ENCODE results near the gene NUDT1. TPM values are rescaled to one million over a fixed set of nuclear protein-coding genes. Genes with fewer than 3 reads are reported as not detected.

NUDT1 gene
- total and polyA plus RNA-seq, 2 donors (not counting 3 experiments of a cell fraction or from before 2014, with no cell fraction given), result 23.9 to 25.9 TPM

DNA sequence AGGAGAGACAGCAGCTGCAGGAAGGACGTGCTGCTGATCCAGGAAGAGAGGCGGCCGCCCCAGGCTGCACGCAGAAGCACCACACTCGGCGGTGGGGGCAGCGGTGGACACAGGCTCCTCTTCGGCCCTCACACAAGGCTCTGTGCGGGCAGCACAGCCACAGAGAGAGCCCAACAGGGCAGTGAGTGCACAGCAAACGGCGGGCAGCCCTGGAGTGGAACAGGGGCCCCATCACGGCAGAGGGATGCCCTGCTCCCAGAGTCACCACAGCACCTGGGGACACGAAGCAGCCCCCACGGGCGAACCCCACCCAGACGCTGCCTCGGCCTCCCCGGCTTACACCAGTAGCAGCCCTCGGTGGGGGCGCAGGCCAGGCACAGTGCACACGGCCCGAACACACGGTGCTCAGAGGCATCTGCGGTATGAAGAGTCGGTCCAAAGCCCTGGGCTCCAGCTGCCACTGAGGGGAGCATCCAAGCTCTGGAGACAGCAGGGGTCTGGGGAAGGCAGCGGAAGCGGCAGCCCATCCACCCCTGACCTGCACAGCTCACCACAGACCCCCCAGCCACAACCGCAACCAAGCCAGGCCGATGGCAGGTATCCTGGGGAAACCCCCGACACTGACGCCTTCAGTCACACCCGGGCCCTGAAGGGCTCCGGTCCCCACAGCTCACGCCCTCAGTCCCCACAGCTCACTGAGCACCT, 16.8 kb downstream of the NUDT1 start:
- Histone ChIP-seq H3K79me2 (ENCODE audit: control insufficient read depth, insufficient read depth, low read length) (no peaks in the 10 kb centered on the region), H3K9ac (replicated peaks; ENCODE audit: extremely low read depth, insufficient read depth, low read length) (no peak overlapping the region), H3K9me1 (replicated peaks; ENCODE audit: control insufficient read depth, extremely low read depth, insufficient read depth, low read length) (no peaks in the 10 kb centered on the region), H3K9me3 (replicated peaks; ENCODE audit: control insufficient read depth, insufficient read depth, low read length) (no peaks in the 10 kb centered on the region), H3K4me3 (replicated peaks in 1 of 3; ENCODE audit: insufficient read depth in 1 of 3, low read depth in 1 of 3, low read length in 3 of 3) (no peak overlapping the region), H4K20me1 (replicated peaks; ENCODE audit: control insufficient read depth, extremely low read depth, insufficient read depth, low read length) (no peaks in the 10 kb centered on the region), H3K27ac (ENCODE audit: insufficient read depth, low read depth, low read length) (no peak overlapping the region), H3K36me3 (ENCODE audit: control insufficient read depth in 2 of 2, extremely low read depth in 1 of 2, insufficient read depth in 2 of 2, low read length in 2 of 2) (peaks cover 0 to 11% of the 10 kb centered on the region in 2 experiments), H3K4me1 (ENCODE audit: control insufficient read depth, extremely low read depth, insufficient read depth, low read length) (no peaks in the 10 kb centered on the region), H3K27me3 (ENCODE audit: control insufficient read depth in 2 of 2, insufficient read depth in 2 of 2, low read length in 2 of 2) (no peaks in the 10 kb centered on the region), H2AFZ (ENCODE audit: low read depth, low read length) (no peak overlapping the region), H3K4me2 (ENCODE audit: insufficient read depth, low read length) (no peak overlapping the region)
- ChIA-PET CTCF (interaction anchor here (0.9 to 1.7 kb wide), 3 partner anchors 10 to 17 kb away, joined by 4 to 5 read pairs (median 5); partner anchors contain the start of genes MRM2 and NUDT1), POLR2A (no interaction called here)
- no TSS peak for BruUV-seq (replicated peaks)
- intact Hi-C loops (cut with micrococcal nuclease) (no loop called here), dilution Hi-C loops (cut with MboI; ENCODE audit: extremely low pct_ligation_motif_present, low sequenced_read_pairs) (no loop called here)
- TF ChIP-seq, protein P1, sequence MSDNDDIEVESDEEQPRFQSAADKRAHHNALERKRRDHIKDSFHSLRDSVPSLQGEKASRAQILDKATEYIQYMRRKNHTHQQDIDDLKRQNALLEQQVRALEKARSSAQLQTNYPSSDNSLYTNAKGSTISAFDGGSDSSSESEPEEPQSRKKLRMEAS (IDR thresholded peaks at IDR 0.05; ENCODE audit: insufficient read depth, insufficient read length), result no peak
- TF ChIP-seq JUN (IDR thresholded peaks at IDR 0.05; ENCODE audit: borderline replicate concordance, insufficient read depth, insufficient read length, low read depth), result no peak
- TF ChIP-seq EZH2 (IDR thresholded peaks at IDR 0.05; ENCODE audit: borderline replicate concordance, low read depth, low read length, severe bottlenecking), result no peak
- no peak for TF ChIP-seq POLR2AphosphoS5 (IDR thresholded peaks at IDR 0.05; ENCODE audit: insufficient read depth, low read depth, low read length)
- TF ChIP-seq GATA2 (IDR thresholded peaks at IDR 0.05; ENCODE audit: insufficient read depth, insufficient read length, low read depth, low read length), result no peak
- no peak for TF ChIP-seq POLR2A (IDR thresholded peaks at IDR 0.05; ENCODE audit: low read depth, low read length)
- TF ChIP-seq, protein P2, sequence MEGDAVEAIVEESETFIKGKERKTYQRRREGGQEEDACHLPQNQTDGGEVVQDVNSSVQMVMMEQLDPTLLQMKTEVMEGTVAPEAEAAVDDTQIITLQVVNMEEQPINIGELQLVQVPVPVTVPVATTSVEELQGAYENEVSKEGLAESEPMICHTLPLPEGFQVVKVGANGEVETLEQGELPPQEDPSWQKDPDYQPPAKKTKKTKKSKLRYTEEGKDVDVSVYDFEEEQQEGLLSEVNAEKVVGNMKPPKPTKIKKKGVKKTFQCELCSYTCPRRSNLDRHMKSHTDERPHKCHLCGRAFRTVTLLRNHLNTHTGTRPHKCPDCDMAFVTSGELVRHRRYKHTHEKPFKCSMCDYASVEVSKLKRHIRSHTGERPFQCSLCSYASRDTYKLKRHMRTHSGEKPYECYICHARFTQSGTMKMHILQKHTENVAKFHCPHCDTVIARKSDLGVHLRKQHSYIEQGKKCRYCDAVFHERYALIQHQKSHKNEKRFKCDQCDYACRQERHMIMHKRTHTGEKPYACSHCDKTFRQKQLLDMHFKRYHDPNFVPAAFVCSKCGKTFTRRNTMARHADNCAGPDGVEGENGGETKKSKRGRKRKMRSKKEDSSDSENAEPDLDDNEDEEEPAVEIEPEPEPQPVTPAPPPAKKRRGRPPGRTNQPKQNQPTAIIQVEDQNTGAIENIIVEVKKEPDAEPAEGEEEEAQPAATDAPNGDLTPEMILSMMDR (IDR thresholded peaks at IDR 0.05; ENCODE audit: extremely low read depth in 1 of 2, insufficient read depth in 1 of 2, low read depth in 1 of 2, low read length in 2 of 2), result no peak
- no peak for TF ChIP-seq MYC (IDR thresholded peaks at IDR 0.05; ENCODE audit: low read depth, low read length)
- TF ChIP-seq FOS (IDR thresholded peaks at IDR 0.05; ENCODE audit: borderline replicate concordance, insufficient read depth, low read length), result no peak
- FAIRE-seq (no peak), DNase-seq (ENCODE audit: low read depth, low spot score) (no peak)

Measured in endothelial cell of umbilical vein (primary cell).